HCT116 (cell line): ENCODE measurements around the gene TFPI2.

Source experiments
- CTCF ChIP-seq, 3 experiments: fragments of 200-600 bp in 1 of 3; sonication (generic) in 1 of 3; IDR thresholded peaks in 2 of 3; conservative IDR thresholded peaks in 1 of 3; 2 replicates each; pipeline ENCODE4 v1.5.1; 2012 to 2017; ENCODE audit warnings: low read depth in 2 of 3, low read length in 2 of 3, antibody characterized with exemption in 1 of 3, borderline replicate concordance in 1 of 3, control low read depth in 1 of 3, mild to moderate bottlenecking in 1 of 3, mixed read lengths in 1 of 3, mixed run types in 1 of 3, moderate library complexity in 1 of 3; ENCODE audit not compliant: insufficient read depth in 1 of 3
- EGR1 ChIP-seq: IDR thresholded peaks from 2 replicates; pipeline ENCODE4 v1.6.1; 2012; ENCODE audit warnings: low read depth
- ELF1 ChIP-seq: IDR thresholded peaks from 2 replicates; pipeline ENCODE4 v1.6.1; 2012; ENCODE audit warnings: low read depth, borderline replicate concordance
- EZH2phosphoT487 ChIP-seq: fragments of 200-600 bp; IDR thresholded peaks from 2 replicates; pipeline ENCODE4 v1.6.1; 2018; ENCODE audit warnings: antibody characterized with exemption, borderline replicate concordance
- MAX ChIP-seq: IDR thresholded peaks from 2 replicates; pipeline ENCODE4 v1.6.1; 2012
- POLR2A ChIP-seq: IDR thresholded peaks from 2 replicates; pipeline ENCODE4 v1.7.0; 2011; ENCODE audit warnings: borderline replicate concordance; ENCODE audit not compliant: insufficient read depth, insufficient read length; ENCODE audit errors: extremely low read depth
- POLR2AphosphoS5 ChIP-seq: IDR thresholded peaks from 2 replicates; pipeline ENCODE4 v1.6.1; 2011; ENCODE audit warnings: mild to moderate bottlenecking, low read depth, low read length, moderate library complexity

DNA sequence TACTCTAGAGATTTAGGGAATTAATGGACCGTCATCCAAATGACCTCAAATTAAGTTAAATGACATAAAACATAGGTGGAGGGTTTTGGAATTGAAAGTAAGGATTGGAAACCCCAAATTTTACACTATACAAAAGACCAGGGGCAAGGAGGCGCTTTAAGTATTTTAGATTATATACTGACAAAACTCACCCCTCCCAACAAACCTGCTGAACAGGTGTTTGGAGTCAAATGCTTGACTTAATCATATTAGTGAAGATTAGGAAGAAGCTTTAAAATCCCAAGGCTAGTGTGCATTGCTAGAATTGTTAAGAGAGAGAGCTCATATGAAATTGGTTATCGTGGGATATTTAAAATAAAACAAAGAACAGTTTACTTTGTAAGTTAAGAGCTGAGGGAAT is 15.7 kb upstream of the TFPI2 start, which contains the start of gene GNGT1:
- TF ChIP-seq EZH2phosphoT487, result no peak
- TF ChIP-seq POLR2A, result no peak
- no peak for TF ChIP-seq MAX
- TF ChIP-seq POLR2AphosphoS5, result no peak
- no peak for TF ChIP-seq CTCF (IDR thresholded peaks at IDR 0.05 in 2 of 3, conservative IDR thresholded peaks at IDR 0.05 in 1 of 3; ENCODE audit: borderline replicate concordance in 1 of 3, insufficient read depth in 1 of 3, low read depth in 2 of 3, low read length in 2 of 3)
- no peak for TF ChIP-seq EGR1
- TF ChIP-seq ELF1, result no peak
